NCI-H2171 treated with DMSO at 0.1 percent for 48 hours (cell line): ENCODE data around the gene SIGLEC6.
"Not testable (repeated sequence)": the region's sequence is repeated elsewhere in the genome, so short reads cannot be mapped to it uniquely, and the experiment has no call there.

ENCODE experiments used
- DNase-seq: peaks from one replicate; lab custom pipeline; 2025; lab: John Stamatoyannopoulos, UW

SIGLEC6 gene

DNA sequence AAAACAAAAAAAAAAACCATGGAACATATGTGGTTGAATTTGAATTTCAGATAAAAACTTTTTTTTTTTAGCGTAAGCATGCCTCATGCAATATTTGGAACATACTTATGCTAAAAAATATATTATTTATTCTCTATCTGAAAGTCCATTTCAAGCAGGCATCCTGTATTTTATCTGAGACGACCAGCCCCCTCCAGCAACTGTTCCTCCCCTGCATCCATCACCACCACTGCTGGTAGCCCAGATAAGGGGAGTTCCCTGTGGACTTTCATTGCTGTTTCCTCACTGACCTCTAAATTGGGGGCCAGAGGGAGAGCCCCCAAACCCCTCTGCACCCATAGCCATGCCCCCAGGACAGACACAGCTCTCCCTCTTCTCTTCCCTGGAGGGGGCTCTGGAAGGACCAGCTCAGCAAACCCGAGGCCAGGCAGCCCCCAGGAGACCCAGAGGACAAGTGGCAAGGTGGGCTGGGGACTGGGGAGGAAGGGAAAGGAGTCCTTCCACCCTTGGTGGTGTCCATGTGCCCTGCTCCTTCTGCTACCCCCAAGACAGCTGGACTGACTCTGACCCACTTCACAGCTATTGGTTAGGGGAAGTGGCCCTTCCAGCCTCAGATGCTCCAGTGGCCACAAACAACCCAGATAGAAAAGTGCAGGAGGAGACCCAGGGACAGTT is 23.3 kb downstream of the SIGLEC6 start:
- DNase-seq: no peak

- DNase-seq: no peak
Observed at GRCh38 chr19:51507640-51508058, 23.8 kb downstream of the SIGLEC6 start.

DNA sequence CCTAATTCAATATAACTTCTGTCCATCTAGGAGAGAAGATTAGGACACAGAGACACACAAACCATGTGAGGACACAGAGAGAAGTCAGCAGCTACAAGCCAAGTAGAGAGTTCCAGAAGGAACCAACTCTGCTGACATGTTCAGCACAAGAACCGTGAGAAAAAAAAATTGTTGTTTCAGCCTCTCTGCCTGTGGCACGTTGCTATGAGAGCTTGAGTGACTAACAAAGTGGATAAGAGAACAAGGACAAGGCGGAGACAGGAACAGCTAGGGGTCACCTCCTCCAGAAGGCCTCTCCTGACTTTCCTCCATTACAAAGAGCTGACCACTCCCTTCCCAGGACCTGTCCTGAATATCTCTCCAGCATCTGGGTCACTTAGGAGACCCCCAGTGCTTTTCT is 24.3 kb downstream of the SIGLEC6 start:
- no peak for DNase-seq

- no peak for DNase-seq
Observed at GRCh38 chr19:51505904-51506303, 25.6 kb downstream of the SIGLEC6 start.

GRCh38 chr19:51503896-51504295 is 27.6 kb downstream of the SIGLEC6 start:
- no peak for DNase-seq

DNA sequence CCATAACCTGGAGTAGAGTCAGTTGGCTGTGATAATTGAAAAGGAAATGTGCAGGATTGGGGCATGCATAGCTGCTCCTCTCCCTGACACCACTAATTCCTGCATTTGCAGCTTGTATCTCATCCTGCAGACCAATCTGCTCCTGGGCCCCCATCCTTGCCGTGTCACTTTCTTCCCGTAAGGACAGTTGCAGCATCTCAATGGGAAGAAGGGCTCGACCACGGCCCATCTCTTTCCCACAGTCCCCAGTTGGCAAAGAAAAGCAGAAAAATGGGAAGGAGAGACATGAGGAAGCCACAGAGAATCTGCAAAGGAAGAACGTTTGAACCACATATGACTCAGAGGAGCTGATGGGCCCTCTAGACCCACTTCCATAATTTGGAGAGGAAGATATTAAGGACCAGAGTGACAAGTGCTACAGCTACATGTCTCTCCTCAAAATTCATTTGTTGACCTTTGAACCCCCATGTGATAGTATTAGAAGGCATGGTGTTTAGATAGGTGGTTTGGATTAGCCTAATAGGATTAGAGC is 28.1 kb downstream of the SIGLEC6 start:
- no peak for DNase-seq

DNA sequence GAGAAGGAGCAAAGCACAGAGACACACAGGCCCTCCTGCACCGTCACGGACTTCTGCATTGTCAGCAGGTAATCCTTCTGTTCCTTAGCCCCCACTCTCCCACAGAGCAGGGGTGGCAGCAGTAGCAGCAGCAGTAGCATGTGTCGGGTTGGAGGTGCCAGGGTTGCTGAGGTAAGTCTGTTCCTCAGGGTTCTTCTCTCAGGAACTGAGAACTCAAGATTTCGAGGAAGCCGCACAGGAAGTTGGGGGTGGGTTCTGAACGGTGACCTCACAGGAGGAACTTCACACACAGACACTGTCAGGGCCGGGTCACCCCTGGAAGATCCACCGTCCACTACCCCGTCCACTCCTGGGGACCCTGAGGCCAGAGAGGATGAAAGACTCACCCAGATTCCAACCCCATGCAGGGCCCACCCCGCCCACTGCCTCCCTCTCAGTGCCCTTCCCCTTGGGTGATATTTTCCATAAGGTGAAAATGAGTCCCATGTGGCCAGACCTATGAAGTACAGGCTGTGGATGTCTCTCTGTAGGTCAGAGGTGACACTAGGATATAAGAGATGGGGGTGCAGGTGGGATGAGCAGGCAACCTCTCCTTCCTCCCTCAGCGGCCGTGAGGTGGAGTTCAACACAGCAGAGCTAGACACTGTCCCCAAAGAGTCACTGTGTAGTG is 29.7 kb downstream of the SIGLEC6 start, which contains the start of gene SIGLEC12:
TSS of gene SIGLEC12 (minus strand) at position 207 of the 670 bp plus-strand sequence. CDS start at position 140, 67 bp downstream.
- DNase-seq: no peak

DNA sequence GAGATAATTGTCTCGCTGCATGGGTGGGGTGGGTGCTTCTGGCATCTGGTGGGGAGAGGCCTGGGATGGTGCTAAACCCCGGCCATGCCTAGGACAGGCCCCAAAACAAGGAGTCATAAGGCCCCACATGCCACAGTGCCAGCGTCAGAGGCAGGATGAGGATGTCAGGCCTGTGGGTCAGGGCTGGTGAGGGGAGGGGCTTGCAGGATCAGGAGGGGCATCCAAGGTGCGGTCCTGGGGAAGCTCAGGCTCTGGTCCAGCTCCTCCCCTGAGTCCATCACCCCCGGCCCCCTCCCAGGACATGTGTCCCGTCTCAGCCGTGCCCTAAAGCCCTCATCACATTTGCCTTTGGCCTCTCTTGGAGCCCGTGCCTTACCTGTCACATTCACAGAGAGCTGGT is 30.5 kb downstream of the SIGLEC6 start:
- DNase-seq: not testable (repeated sequence)

DNA sequence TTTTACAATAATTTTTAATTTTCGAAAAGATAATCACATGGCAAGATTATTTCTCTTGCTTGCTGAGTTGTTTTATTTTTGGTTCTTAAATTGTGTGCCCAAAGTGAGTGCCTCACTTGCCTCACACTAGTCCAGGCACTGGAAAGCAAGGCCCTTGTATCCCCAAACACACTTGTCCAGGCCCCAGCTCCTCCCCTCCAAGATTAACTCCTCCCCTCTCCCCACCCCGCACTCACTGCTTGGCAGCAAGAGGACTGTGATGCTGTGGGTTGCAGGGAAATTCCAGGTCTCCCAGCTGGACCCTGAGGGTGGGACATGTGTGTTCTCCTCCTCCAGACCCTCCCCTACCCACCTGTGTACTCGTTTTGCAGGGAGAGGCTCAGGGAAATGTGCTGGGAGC is 33.8 kb downstream of the SIGLEC6 start:
- no peak for DNase-seq

- DNase-seq: no peak
Observed at GRCh38 chr19:51493776-51494175, 37.7 kb downstream of the SIGLEC6 start.

GRCh38 chr19:51491586-51491985 is 39.9 kb downstream of the SIGLEC6 start:
- DNase-seq: no peak

GRCh38 chr19:51490676-51491075 is 40.8 kb downstream of the SIGLEC6 start:
- DNase-seq: peak; percentile 1

DNA sequence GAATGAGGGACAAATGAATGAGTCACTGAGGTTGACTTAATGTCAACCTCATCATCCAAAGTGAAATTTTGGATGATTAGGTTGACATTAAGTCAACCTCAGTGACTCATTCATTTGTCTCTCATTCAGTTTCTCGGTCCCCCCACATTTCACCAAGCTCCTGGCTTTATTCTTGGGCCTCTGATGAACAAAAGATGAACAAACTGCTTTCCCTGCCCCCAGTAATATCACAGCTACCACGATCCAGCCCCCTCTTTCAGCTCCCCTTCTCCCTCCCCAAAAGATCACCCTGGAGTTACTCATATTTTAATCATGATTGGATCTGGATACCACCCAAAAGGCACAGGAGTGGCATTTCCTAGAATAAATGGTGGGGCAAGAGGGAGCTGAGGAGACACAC is 42.4 kb downstream of the SIGLEC6 start:
- no peak for DNase-seq

DNA sequence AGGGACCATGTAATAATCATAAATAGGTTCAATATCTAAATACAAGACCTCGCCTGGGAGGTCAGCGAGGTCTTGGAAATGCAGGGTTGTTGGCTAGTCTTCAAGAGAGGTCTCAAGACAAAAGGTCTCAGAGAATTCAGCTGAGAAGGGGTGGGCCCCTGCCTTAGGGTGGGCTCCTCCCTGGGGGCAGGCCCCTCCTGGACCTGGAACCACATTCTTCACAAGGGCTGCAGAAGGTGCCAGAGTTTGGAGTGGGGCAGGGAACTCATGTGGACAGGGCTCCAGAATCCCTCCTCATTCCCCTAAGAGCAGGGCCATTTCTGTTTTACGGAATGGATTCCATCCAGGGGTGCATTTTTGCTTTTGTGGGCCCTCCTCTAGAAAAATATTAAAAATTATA is 43.0 kb downstream of the SIGLEC6 start:
- DNase-seq: no peak

- DNase-seq: no peak
Observed at GRCh38 chr19:51485960-51486660, 45.4 kb downstream of the SIGLEC6 start.

GRCh38 chr19:51480590-51480989 is 50.9 kb downstream of the SIGLEC6 start:
- DNase-seq: no peak

GRCh38 chr19:51479531-51480331 is 51.7 kb downstream of the SIGLEC6 start:
- DNase-seq: no peak

GRCh38 chr19:51478381-51479234 is 52.9 kb downstream of the SIGLEC6 start, which contains the start of gene CEACAM18:
CEACAM18 (plus strand) TSS chr19:51478539.
- no peak for DNase-seq

GRCh38 chr19:51477344-51477743 is 54.1 kb downstream of the SIGLEC6 start:
- no peak for DNase-seq

DNA sequence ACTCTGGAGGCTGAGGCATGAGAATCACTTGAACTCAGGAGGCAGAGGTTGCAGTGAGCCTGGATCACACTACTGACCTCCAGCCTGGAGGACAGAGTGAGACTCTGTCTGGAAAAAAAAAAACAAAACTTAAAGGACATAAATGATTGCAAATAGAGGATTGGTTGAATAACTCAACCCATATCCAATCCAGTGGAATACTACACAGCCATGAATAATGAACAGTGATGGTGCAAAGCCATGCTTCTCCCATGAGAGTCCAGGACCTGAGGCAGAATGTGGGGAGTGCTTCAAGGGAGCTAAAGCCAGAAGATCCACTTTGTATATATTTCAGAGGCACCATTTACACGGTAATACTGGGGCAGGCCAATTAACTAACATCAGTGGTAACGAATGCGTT is 55.3 kb downstream of the SIGLEC6 start:
- DNase-seq: no peak
